Activated T-helper 17 cell treated with anti-CD3 and anti-CD28 coated beads, Interleukin-2, amount 50 U/mL, for 72 hours (primary cell): ENCODE results near the gene PKP1. TPM values are rescaled to one million over a fixed set of nuclear protein-coding genes. Genes with fewer than 3 reads are reported as not detected.

Experiments used
- ATAC-seq: fragments of 150-1000 bp; cut with Tn5 transposase; replicated peaks from 2 replicates; pipeline ENCODE4 v1.10.0; 2021; ENCODE audit warnings: mild to moderate bottlenecking, moderate library complexity
- H3K27ac Mint-ChIP-seq: one replicate; pipeline ENCODE4 v1.8.0; 2022; ENCODE audit warnings: mixed read lengths
- H3K27me3 Mint-ChIP-seq: one replicate; pipeline ENCODE4 v1.8.0; 2022; ENCODE audit warnings: mixed read lengths
- H3K36me3 Mint-ChIP-seq: one replicate; pipeline ENCODE4 v1.8.0; 2022; ENCODE audit warnings: low read depth, mild to moderate bottlenecking, mixed read lengths
- H3K4me1 Mint-ChIP-seq: one replicate; pipeline ENCODE4 v1.8.0; 2022; ENCODE audit warnings: mixed read lengths
- H3K4me3 Mint-ChIP-seq: one replicate; pipeline ENCODE4 v1.8.0; 2022; ENCODE audit warnings: mild to moderate bottlenecking, mixed read lengths
- H3K9me3 Mint-ChIP-seq: one replicate; pipeline ENCODE4 v1.8.0; 2022; ENCODE audit warnings: mixed read lengths
- total RNA-seq, 2 donors: library from RNA; stranded (reverse); gene quantifications; one replicate each; pipeline ENCODE4 v1.2.3, GENCODE V29; 2022

PKP1 gene
- total RNA-seq, 2 donors from 2014 or later: not detected

DNA sequence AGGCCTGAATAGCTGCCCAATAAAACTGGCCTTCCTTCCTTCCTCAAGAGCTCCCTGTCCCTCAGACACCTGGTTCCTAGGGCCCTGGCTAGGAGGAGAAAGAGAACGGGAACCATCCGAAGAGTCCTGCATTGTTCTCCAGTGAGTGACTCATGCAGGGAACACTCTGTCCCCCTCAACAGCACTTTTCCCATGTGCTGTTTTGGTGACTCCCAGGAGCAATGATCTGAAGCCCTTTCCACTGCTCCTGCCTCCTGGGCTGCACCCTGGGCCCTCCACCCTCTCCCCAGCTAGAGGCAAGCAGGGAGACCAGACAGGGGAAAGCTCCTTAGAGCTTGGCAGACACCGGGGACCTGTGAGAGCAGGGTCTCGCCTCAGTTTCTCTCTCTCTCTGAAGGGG lies 75.3 kb downstream of the PKP1 start:
- Mint-ChIP-seq H3K36me3 (no peaks in the 10 kb centered on the region), H3K9me3 (no peaks in the 10 kb centered on the region), H3K4me1 (no peaks in the 10 kb centered on the region), H3K27me3 (peaks cover 23% of the 10 kb centered on the region), H3K4me3 (no peak overlapping the region), H3K27ac (no peak overlapping the region)
- no peak for ATAC-seq

DNA sequence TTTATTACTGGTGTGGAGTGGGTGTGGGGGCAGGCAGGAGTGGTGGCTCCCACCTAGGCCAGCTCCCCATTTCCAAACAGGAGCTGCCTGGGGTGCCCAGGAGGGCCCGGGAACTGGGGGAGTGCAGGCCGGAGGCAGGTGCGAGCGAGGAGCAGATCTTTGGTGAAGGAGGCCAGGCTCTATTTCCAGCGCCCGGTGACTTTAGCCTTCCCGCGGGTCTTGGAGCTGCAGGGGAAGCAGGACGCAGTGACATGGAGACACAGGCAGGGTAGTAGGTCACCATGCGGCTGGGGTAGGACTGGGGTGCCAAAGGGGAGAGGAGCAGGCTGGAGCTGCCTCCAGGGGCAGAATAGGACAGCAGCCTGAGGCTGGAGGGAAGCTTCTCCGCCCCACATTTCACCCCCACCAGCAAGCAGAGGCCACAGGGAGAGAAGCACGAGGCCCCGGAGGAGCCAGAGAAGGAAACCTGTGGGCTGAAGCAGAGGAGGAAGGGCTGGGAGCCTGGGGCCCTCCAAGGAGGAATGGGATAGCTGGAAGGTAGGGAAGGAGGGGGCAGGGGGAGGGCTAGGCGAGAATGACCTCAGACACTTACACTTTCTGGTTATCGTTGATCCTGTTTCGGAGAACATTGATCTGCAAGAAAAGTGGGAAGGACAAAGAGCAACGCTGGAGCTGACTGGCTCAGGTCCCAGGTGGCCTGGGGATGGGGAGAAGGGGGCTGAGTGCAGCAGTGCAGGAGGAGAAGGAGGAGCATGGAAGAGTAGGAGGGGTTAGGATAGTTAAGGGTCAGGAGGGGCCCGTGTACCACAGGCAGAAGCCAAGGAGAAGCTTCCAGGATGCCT lies 75.9 kb downstream of the PKP1 start:
- no peak for ATAC-seq
- H3K4me1 Mint-ChIP-seq: no peaks in the 10 kb centered on the region
- H3K27me3 Mint-ChIP-seq: peaks cover 20% of the 10 kb centered on the region
- H3K9me3 Mint-ChIP-seq: no peaks in the 10 kb centered on the region
- H3K27ac Mint-ChIP-seq: no peak overlapping the region
- H3K36me3 Mint-ChIP-seq: no peaks in the 10 kb centered on the region
- H3K4me3 Mint-ChIP-seq: no peak overlapping the region

GRCh38 chr1:201359873-201360210 lies 76.5 kb downstream of the PKP1 start:
- no peak for ATAC-seq
- H3K36me3 Mint-ChIP-seq: no peaks in the 10 kb centered on the region
- no peak overlapping the region for H3K4me3 Mint-ChIP-seq
- H3K27ac Mint-ChIP-seq: no peak overlapping the region
- H3K9me3 Mint-ChIP-seq: no peaks in the 10 kb centered on the region
- no peaks in the 10 kb centered on the region for H3K4me1 Mint-ChIP-seq
- H3K27me3 Mint-ChIP-seq: peaks cover 14% of the 10 kb centered on the region

DNA sequence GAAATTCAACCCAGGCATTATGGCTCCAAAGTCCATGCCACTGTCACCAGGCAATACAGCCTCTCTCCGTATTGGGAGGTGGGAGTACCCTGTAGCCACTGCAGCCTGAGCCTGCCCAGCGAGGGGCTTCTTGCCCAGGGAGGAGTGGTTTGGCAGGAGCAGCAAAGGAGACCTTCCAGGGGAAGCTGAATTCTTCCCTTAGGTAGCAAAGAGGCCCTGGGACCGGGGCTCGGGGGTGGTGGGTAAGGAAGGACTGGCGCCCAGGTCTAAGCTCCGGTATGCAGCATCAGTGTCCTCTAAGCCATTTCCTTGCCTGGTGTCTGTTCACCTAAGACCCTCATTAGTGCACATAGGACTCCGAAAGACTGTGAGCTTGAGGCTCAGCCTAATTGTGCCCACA lies 77.2 kb downstream of the PKP1 start:
- H3K9me3 Mint-ChIP-seq: no peaks in the 10 kb centered on the region
- H3K36me3 Mint-ChIP-seq: no peaks in the 10 kb centered on the region
- ATAC-seq: no peak
- no peak overlapping the region for H3K27ac Mint-ChIP-seq
- H3K4me3 Mint-ChIP-seq: no peak overlapping the region
- peaks cover 14% of the 10 kb centered on the region for H3K27me3 Mint-ChIP-seq
- no peaks in the 10 kb centered on the region for H3K4me1 Mint-ChIP-seq

DNA sequence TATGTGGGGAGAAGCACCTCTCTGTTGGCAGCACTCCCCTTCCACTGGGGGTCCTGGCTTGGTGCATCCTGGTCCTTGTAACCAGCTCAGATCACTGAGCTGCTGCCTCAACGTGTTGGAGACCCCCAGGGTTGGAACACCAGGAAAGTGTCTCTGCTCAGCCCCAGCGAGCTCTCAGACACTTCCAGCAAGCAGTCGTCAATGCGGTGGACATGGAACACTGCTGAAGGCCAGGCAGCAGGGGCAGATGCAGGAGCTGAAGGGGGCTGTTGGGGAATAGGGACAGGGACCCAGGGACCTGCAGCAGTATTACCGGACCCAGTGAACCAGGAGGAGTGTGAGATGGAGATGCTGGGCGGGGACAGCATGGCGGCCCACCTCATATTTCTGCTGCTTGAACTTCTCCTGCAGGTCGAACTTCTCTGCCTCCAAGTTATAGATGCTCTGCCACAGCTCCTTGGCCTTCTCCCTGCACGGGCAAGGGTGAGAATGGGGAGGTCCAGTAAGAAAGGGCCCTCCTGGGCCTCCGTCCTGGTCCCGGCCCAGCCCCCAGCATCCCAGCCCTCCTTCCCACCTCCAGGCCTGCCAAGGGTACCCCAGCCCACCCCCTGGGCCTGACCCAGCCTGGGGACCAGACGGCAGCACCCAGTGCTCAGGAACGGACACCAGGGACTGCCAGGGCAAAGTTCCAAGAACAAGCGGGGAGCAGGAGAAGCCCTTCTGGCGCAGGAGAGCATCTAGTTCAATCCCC lies 77.8 kb downstream of the PKP1 start:
- ATAC-seq: no peak
- H3K9me3 Mint-ChIP-seq: no peaks in the 10 kb centered on the region
- H3K4me1 Mint-ChIP-seq: no peaks in the 10 kb centered on the region
- peaks cover 14% of the 10 kb centered on the region for H3K27me3 Mint-ChIP-seq
- no peaks in the 10 kb centered on the region for H3K36me3 Mint-ChIP-seq
- no peak overlapping the region for H3K4me3 Mint-ChIP-seq
- H3K27ac Mint-ChIP-seq: no peak overlapping the region

DNA sequence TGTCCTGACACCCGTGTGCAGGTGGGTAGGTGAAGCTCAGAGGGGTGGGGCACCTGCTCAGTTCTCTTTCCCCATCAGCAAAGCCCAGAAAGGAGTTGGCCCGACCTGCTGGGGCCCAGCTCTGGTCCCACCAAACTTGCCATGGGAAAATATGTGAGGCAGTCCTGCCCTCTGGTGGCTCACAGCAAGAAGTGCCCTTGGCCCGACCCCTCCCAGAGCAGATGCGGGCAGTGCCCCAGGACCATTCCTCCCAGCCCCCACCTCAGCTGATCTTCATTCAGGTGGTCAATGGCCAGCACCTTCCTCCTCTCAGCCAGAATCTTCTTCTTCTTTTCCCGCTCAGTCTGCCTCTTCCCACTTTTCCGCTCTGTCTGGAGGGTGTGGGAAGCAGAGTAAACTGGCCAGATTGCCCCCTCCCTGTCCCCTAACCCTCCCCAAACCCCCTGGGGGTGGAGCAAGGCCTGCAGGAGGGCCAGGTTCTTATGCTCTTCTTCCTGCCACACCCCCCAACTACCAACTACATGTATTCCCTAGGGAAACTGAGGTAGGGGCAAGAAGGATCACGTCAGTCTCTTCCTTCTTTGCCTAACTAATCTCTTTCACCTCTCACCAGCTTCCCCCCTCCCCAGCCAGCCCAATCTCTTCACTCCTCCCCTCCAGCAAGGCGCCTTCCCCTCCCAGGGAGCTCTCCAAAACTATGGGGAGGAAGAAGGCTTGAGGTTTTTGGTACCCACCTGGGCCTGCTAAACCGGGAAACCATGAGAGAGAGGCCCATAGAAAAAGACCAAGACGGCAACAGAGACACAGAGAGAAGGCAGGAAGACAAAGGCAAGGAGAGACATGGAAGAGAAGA lies 78.6 kb downstream of the PKP1 start:
- Mint-ChIP-seq H3K4me1 (no peaks in the 10 kb centered on the region), H3K9me3 (no peaks in the 10 kb centered on the region), H3K27me3 (peaks cover 14% of the 10 kb centered on the region), H3K27ac (no peak overlapping the region), H3K36me3 (no peaks in the 10 kb centered on the region), H3K4me3 (no peak overlapping the region)
- peak; percentile 40 for ATAC-seq

- no peak for ATAC-seq
- Mint-ChIP-seq H3K27ac (no peak overlapping the region), H3K9me3 (no peaks in the 10 kb centered on the region), H3K4me1 (no peaks in the 10 kb centered on the region), H3K27me3 (peaks cover 18% of the 10 kb centered on the region), H3K36me3 (no peaks in the 10 kb centered on the region), H3K4me3 (no peak overlapping the region)
Observed at GRCh38 chr1:201362906-201363305, 79.6 kb downstream of the PKP1 start.

GRCh38 chr1:201363467-201363866 lies 80.2 kb downstream of the PKP1 start:
- Mint-ChIP-seq H3K9me3 (no peaks in the 10 kb centered on the region), H3K36me3 (no peaks in the 10 kb centered on the region), H3K4me3 (no peak overlapping the region), H3K27me3 (peaks cover 18% of the 10 kb centered on the region), H3K4me1 (no peaks in the 10 kb centered on the region), H3K27ac (no peak overlapping the region)
- ATAC-seq: no peak

GRCh38 chr1:201364808-201365105 lies 81.5 kb downstream of the PKP1 start:
- Mint-ChIP-seq H3K27me3 (peaks cover 25% of the 10 kb centered on the region), H3K36me3 (no peaks in the 10 kb centered on the region), H3K4me1 (no peaks in the 10 kb centered on the region), H3K9me3 (no peaks in the 10 kb centered on the region), H3K4me3 (no peak overlapping the region), H3K27ac (no peak overlapping the region)
- no peak for ATAC-seq

- Mint-ChIP-seq H3K27ac (no peak overlapping the region), H3K4me3 (no peak overlapping the region), H3K9me3 (no peaks in the 10 kb centered on the region), H3K4me1 (no peaks in the 10 kb centered on the region), H3K27me3 (peaks cover 25% of the 10 kb centered on the region), H3K36me3 (no peaks in the 10 kb centered on the region)
- no peak for ATAC-seq
Observed at GRCh38 chr1:201365251-201365650, 81.9 kb downstream of the PKP1 start.

DNA sequence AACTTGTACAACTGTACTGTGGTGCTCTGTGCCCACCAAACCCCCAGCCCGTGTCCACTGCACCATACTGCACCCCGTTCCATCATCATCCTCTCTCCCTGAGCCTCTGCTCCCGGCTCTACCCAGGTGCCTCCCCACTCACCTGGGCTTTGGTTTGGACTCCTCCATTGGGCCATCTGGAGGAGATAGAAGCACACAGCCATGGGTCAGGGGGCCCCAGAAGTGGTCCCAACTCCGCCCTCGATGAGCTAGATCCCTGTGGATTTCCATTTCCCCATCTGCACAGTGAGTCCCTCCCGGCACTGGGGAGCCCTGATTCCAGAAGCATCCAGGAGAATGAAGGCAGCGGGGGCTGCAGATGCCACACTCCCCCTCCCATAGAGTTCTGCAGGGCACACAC lies 83.4 kb downstream of the PKP1 start:
- no peaks in the 10 kb centered on the region for H3K9me3 Mint-ChIP-seq
- H3K36me3 Mint-ChIP-seq: no peaks in the 10 kb centered on the region
- no peak overlapping the region for H3K4me3 Mint-ChIP-seq
- H3K4me1 Mint-ChIP-seq: no peaks in the 10 kb centered on the region
- H3K27ac Mint-ChIP-seq: no peak overlapping the region
- no peak for ATAC-seq
- H3K27me3 Mint-ChIP-seq: peaks cover 32% of the 10 kb centered on the region

GRCh38 chr1:201369209-201369608 lies 85.9 kb downstream of the PKP1 start:
- no peak overlapping the region for H3K4me3 Mint-ChIP-seq
- H3K36me3 Mint-ChIP-seq: no peaks in the 10 kb centered on the region
- ATAC-seq: no peak
- H3K9me3 Mint-ChIP-seq: no peaks in the 10 kb centered on the region
- H3K27me3 Mint-ChIP-seq: peaks cover 30% of the 10 kb centered on the region
- no peak overlapping the region for H3K27ac Mint-ChIP-seq
- no peaks in the 10 kb centered on the region for H3K4me1 Mint-ChIP-seq

DNA sequence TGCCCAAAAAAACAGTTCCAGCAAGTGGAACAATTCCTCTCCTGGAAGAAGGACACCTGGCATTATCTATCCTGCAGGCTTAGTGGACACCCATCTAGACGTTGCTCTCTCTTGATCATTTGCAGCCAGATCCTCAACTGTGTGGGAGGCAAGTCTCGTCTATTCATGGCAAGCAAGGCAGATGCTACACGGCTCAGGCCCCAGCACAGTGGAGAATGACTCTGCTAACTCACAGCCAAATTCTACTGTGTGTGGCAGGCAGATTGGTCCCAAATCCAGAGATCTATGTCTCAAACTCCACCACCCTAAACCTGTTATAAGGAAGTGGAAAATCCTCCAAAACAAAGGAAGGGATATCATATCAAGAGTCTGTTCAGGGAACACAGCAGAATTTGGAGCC lies 87.2 kb downstream of the PKP1 start:
- H3K27ac Mint-ChIP-seq: no peak overlapping the region
- no peaks in the 10 kb centered on the region for H3K4me1 Mint-ChIP-seq
- no peak for ATAC-seq
- H3K4me3 Mint-ChIP-seq: no peak overlapping the region
- no peaks in the 10 kb centered on the region for H3K9me3 Mint-ChIP-seq
- no peaks in the 10 kb centered on the region for H3K36me3 Mint-ChIP-seq
- peaks cover 37% of the 10 kb centered on the region for H3K27me3 Mint-ChIP-seq

- no peak for ATAC-seq
- H3K27me3 Mint-ChIP-seq: peaks cover 41% of the 10 kb centered on the region
- H3K27ac Mint-ChIP-seq: no peak overlapping the region
- H3K9me3 Mint-ChIP-seq: no peaks in the 10 kb centered on the region
- no peaks in the 10 kb centered on the region for H3K4me1 Mint-ChIP-seq
- no peaks in the 10 kb centered on the region for H3K36me3 Mint-ChIP-seq
- H3K4me3 Mint-ChIP-seq: no peak overlapping the region
Observed at GRCh38 chr1:201371276-201371675, 88.0 kb downstream of the PKP1 start.

DNA sequence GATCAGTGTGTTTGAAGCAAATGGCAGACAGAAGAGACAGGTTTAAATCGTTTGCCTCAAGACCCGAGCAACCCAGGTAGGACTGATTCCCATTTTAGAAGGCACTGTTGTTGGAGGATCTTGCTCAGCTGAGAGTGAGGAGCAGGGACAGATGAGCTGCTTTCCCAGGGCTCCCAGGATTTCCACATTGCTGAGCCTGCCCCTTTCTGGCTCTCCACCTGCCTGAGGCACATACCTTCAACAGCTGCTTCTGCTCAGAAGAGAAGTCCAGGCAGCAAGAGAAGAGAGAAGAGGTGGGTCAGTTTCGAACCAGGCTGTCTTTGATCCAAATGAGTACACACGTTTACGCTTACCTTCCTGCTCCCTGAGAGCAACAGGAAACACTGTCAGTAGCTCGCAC lies 88.5 kb downstream of the PKP1 start:
- Mint-ChIP-seq H3K4me1 (no peaks in the 10 kb centered on the region), H3K9me3 (no peaks in the 10 kb centered on the region), H3K27me3 (peaks cover 41% of the 10 kb centered on the region), H3K27ac (no peak overlapping the region), H3K4me3 (no peak overlapping the region), H3K36me3 (no peaks in the 10 kb centered on the region)
- no peak for ATAC-seq
